ENCODE data around the gene ZNF467. TPM values are rescaled to one million over a fixed set of nuclear protein-coding genes. Genes with fewer than 3 reads are reported as not detected.

ZNF467 gene
- total RNA-seq, 1 experiment from 2014 or later = 11.3 TPM

GRCh38 chr7:149761307-149761706, 12.1 kb downstream of the ZNF467 start (continued):
- TF ChIP-seq, protein P1, sequence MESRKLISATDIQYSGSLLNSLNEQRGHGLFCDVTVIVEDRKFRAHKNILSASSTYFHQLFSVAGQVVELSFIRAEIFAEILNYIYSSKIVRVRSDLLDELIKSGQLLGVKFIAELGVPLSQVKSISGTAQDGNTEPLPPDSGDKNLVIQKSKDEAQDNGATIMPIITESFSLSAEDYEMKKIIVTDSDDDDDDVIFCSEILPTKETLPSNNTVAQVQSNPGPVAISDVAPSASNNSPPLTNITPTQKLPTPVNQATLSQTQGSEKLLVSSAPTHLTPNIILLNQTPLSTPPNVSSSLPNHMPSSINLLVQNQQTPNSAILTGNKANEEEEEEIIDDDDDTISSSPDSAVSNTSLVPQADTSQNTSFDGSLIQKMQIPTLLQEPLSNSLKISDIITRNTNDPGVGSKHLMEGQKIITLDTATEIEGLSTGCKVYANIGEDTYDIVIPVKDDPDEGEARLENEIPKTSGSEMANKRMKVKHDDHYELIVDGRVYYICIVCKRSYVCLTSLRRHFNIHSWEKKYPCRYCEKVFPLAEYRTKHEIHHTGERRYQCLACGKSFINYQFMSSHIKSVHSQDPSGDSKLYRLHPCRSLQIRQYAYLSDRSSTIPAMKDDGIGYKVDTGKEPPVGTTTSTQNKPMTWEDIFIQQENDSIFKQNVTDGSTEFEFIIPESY (IDR thresholded peaks at IDR 0.05; ENCODE audit: extremely low read depth, insufficient replicate concordance, low read length) = no peak
- no peak for TF ChIP-seq YY1 (IDR thresholded peaks at IDR 0.05; ENCODE audit: extremely low read depth, insufficient replicate concordance, low read depth, low read length)
- TF ChIP-seq POLR2AphosphoS5 (IDR thresholded peaks at IDR 0.05; ENCODE audit: low read depth, low read length) = no peak
- TF ChIP-seq REST (IDR thresholded peaks at IDR 0.05; ENCODE audit: low read depth) = no peak
- TF ChIP-seq CEBPB (IDR thresholded peaks at IDR 0.05; ENCODE audit: low read depth) = no peak

DNA sequence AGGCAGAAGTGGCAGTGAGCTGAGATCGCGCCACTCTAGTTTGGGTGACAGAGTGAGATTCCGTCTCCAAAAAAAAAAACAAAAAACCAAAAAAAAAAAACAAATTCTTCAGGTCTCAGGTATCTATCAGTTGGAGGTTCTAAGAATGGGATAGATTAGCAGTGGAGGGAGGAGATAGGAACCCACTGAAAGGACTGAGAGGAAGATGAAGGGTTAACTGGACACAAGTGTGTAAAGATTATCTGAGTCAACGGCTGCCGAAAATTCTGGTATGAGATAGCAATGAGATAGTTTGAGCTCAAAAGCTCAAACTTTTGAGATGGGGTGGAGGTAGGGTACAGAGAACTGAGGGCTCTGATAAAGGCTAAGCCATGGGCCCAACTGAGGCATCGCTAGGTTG, 12.8 kb downstream of the ZNF467 start:
- no peak for ATAC-seq
- CTCF ChIA-PET = no interaction called here

More for the DNA sequence above, 12.8 kb downstream of the ZNF467 start:
- Histone ChIP-seq H4K20me1 (ENCODE audit: insufficient read depth) (no peaks in the 10 kb centered on the region), H3K27ac (ENCODE audit: low read depth, low read length) (no peak overlapping the region), H3K79me2 (ENCODE audit: insufficient read depth, low read length) (no peaks in the 10 kb centered on the region), H2AFZ (ENCODE audit: low read depth, low read length, poor library complexity, severe bottlenecking) (no peak overlapping the region), H3K4me1 (ENCODE audit: control insufficient read depth in 1 of 2, insufficient read depth in 2 of 2, low read length in 2 of 2) (no peaks in the 10 kb centered on the region), H3K9ac (ENCODE audit: low read length) (no peak overlapping the region), H3K27me3 (ENCODE audit: insufficient read depth, low read length) (no peaks in the 10 kb centered on the region), H3K36me3 (ENCODE audit: control insufficient read depth in 1 of 2, insufficient read depth in 2 of 2, low read length in 2 of 2) (no peaks in the 10 kb centered on the region), H3K4me3 (replicated peaks in 1 of 2; ENCODE audit: low read depth in 1 of 2, low read length in 2 of 2) (no peak overlapping the region), H3K9me2 (ENCODE audit: insufficient read depth) (no peaks in the 10 kb centered on the region), H3K9me3 (ENCODE audit: control insufficient read depth in 1 of 2, insufficient read depth in 1 of 2, low read depth in 1 of 2, low read length in 2 of 2) (no peaks in the 10 kb centered on the region), H3K4me2 (ENCODE audit: low read length) (no peak overlapping the region)
- ChIA-PET POLR2A (no interaction called here), RAD21 (ENCODE audit: low non-redundant PET in 1 of 2, low total read pairs in 2 of 2, uncharacterized antibody in 2 of 2, unreplicated experiment in 2 of 2) (no interaction called here)
- intact Hi-C loops (cut with micrococcal nuclease) = no loop called here
- no peak for TF ChIP-seq EGR1 (IDR thresholded peaks at IDR 0.05; ENCODE audit: low read depth)
- DNase-seq (ENCODE audit: low read depth, low spot score) = no peak
- BruUV-seq (replicated peaks) = no TSS peak

All from HCT116 (cell line).